T-helper 1 cell treated with Interleukin-12 subunit alpha and Interleukin-12 subunit beta and Interleukin-4 antibody, amounts not matched to agents 30 ng/mL and 1 ng/mL, for 36 hours (primary cell): ENCODE measurements around the gene SH2D2A. TPM values are rescaled to one million over a fixed set of nuclear protein-coding genes. Genes with fewer than 3 reads are reported as not detected.

Experiments
- intact Hi-C: fragments of 100-400 bp; cut with micrococcal nuclease; formaldehyde crosslinking; loops from one replicate; pipeline ENCODE4 v1.15.1; 2024
- total RNA-seq: library from RNA; stranded (reverse); gene quantifications from 2 replicates; pipeline ENCODE4 v1.2.3, GENCODE V29; 2022

Gene SH2D2A
- total RNA-seq, 1 donor from 2014 or later, result 234 TPM

DNA sequence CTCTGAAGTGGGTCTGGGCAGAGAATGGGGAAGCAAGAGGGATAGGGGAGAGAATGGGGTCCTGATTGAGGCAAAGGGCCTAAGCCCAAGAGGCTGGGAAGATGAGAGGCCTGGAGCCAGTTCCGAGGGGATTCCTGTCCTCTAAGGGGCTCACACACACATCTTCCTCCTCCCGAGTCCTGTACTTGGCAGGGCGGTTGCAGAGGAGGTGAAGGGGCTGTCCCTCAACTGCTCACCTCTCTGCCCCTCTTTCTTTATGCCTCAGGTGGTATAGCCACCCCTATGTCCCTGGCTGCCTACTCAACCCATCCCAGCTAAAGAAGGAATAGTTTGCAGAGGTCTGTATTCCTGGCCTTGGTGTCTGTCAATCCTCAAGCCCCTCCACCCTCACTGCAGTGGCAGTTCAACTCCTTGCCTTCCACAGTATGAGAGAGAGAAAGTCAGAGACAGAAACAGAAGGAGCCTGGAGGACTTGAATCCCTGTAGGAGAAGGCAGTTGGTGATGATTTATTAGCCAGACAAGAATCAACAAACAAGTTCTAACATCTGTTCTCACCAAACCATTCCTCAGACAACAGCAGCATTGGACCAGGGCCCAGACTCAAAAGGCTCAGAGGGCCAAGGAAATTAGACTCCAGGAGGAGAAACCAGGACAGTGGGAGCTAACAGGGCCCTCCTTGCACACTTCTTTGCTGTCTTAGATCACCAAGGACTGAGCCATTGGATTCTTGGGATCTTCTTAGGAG, 10.7 kb downstream of the SH2D2A start:
- intact Hi-C loops, result no loop called here

DNA sequence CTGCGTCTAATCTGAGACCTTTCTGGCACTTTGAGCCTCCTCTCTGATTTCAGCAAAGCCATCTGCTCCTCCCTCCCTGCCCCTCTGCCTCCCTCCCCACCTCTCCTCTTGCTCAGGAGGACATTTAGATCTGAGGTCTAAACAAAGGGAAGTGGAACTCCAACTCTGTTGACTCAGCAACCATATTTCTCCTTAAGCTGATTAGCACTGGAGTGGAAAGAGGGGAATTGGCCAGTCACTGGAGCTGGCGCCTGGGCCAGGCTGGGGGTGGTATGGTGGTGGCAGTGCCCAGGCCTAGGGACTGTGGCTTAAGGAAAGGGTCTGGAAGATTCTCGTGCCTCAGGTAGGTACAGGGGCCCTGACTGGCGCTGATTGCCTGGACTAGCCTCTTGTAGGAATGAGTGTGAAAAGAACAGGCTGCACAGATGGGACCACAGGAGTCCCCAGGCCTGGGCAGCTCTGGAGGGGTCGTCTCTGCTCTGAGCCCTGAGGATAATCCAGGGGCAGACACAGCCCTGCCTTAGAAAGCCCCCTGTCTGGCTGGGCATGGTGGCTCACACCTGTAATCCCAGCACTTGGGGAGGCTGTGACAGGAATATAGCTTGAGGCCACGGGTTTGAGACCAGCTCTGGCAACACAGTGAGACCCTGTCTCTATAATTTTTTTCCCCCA, 11.9 kb downstream of the SH2D2A start:
- intact Hi-C loops, result no loop called here

DNA sequence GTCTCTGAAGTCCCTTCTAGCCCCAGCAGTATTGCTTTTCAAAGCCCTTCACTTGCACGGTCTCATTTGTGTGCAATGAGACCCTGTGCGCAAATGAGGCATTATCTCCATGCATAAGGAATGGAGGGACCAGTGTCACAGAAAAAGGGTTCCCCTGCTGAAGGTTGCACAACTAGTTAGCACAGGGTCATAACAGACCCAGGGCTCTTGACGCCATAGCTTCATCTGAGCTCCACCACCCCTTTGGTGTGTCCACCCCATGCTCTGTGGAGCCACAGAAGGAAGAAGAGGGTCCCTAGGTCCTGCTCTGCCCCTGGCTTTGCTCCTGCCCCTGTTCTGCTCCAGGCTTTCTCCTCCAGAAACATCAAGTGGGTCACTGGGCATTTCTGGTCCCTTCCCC, 12.6 kb downstream of the SH2D2A start:
- intact Hi-C loops, result no loop called here

DNA sequence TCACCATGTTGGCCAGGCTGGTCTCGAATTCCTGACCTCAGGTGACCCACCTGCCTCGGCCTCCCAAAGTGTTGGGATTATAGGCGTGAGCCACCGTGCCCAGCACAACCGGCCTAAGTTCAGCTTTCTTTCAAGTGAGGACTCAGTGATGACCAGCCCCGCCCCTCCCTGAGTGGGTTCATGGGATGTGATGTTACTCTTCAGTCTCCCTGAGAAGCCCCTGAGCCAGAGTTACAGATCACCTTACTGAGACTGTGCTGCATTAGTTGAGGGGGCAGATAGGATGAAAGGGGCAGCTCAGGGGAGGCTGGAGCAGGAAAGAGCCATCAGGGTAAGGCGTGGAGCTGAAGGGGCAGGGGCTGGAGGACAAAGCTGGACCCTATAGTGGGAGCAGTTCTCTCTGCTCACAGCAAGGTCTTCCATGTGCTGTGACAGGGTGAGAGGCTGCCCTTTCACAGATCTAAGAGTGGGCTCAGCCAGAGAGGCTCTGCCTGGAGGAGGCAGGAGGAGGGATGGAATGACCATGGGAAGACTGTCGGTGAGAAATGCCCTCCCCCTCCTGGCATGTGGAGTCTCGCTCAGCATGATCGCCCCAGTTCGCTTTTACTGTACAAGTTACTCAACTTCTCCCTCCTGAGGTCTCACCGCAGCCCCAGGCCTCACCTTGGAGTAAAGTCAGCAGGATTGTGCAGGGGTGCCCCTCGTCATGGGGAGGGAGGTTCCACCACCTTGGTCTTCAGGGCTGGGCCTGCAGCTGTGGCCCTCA, 13.4 kb downstream of the SH2D2A start:
- intact Hi-C loops, result no loop called here

DNA sequence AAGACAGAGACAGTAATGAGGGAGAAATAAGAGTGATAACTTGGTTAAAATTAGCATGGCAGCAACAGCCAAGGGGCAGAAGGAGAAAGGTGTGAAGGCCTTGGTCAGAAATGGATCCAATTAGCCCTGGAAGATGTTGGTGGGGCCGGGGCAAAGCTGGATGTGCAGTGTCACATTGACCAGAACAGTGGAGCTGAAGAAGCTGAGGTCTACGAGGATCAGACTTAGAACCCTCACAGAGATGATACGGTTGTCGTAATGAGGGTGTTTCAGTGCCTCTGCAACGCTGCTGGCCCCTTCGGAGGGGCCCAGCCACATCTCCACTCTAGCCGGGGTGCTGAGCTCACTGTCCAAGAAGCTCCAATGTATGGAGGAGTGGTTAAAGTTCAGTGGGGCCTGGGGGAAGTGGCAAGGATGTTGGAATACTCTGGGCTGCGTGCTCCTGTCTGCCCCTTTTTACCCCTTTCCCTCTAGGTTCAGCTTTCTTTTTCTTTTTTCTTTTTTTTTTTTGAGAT, 14.2 kb downstream of the SH2D2A start:
- intact Hi-C loops, result no loop called here

DNA sequence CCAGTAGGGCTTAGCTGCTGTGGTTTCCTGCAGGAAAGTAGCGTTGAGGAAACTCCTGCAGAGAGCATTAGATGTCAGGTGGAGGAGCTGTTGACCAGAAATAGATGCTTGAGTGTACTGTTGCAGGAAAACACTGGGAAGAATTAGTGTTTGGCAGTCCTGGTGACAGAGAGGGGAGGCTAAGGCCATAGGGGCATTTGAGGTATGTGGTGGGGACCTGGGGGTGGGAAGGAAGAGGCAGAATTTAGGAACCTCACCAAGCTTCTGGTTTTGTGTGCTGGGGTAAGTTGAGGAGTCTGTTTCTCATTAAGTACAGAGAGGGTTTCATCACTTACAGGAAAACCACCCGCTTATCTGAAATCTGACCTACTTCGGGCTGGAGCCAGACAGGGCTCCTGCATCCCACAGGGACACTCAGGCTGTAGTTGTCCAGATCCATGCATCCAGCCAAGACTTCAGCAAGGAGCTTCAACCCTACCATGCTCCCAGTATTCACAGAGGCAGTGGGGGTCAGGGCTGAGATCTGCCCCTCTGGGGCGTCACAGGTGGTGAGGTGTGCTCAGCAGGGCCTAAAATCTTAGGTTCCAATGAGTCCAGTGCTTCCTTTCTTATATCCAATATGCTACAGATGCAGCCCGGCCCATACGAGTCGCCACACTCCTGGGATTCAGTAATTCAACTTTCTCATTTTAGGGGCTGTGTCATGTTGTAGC, 15.1 kb downstream of the SH2D2A start:
- intact Hi-C loops, result loop anchor here (1.0 kb wide), 1 partner anchor 59 kb away; the partner anchor contains the start of gene NTRK1

DNA sequence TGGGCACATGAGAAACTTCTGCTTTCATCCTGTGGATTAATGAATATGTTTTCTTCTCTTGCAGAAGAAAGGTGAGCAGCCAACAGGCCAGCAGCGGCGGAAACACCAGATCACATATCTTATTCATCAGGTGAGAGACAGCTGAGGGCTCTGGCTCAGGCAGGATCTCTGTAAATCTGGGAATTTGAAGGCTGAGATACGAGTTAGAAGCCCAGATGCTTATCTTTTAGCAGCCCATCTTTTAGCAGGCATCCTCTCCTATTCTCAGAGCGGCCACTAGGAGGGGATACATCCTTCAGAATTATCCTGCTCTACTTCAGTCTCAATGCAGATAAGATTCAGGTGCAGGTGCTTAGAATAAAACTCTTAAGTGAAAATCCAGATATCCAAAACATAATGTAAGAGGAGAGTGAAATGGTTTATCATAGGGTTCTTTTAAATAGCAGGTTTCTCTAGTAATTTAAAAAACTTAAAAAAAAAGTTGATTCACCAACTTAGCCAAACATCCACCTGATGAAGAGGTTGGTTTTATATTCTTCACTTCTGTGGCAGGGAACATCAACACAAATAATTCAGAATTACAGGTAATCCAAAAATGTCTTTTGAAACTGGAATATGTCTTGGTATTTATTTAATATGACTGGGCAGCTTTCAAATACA, 19.3 kb downstream of the SH2D2A start:
- intact Hi-C loops, result loop anchor here (1.0 to 2.0 kb wide), 9 partner anchors 10 to 130 kb away; partner anchors contain the start of genes LRRC71 and NTRK1

DNA sequence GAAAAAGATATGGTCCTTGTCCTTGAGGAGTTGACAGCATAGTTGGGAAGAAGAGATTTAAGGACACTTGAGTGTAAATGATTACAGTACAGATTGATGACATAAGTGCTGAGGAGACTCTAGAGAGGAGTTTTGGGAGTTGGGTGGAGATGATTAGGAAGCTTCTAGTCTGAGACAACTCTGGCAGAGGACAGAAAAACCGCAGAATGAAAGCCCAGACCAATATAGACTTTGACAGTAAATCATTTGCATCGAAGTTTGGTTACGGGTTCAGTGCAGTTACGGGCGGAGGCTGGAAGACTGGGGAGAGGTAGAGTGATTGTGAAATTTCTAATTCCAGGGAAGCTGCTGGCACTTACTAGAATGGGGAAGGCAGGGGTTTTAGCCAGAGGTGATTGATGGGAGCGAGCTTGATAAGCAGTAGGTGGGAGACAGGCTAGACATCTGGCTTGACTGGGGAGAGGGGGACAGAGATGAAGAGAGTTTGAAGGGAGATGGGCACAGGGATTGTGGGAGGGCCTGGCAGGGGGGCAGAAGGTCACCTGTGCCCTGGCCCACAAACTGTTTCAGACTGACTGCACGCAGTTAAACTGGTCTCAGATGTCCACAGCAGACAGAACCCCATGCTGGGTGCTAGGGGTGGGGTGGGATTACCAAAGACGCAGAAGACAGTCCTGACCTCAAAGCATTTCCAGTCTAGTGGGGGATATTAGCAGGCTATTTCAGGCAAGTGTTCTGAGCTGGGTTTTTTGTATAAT, 20.1 kb downstream of the SH2D2A start:
- intact Hi-C loops, result loop anchor here (1.0 to 2.0 kb wide), 9 partner anchors 11 to 131 kb away; partner anchors contain the start of genes LRRC71 and NTRK1

DNA sequence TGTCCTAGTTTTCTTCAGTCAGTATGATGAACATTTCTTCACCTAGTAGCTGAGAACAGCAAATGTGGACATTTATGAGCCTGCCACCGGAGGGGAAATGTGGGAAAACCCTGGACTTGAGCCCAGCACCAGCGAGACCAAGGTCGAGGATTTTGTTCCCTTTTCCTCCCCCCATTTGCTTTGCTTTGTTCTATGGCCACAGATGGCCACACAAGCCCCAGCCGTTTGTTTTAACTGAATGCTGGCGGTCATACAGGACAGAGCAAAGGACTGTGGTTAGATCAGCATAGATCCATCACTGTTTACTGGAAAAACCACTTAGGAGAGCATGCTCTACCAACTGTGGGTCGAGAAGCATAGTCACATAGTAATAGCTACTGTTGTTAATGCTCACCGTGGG, 20.9 kb downstream of the SH2D2A start:
- intact Hi-C loops, result loop anchor here (2.0 kb wide), 1 partner anchor 107 kb away; no protein-coding TSS in a partner anchor

DNA sequence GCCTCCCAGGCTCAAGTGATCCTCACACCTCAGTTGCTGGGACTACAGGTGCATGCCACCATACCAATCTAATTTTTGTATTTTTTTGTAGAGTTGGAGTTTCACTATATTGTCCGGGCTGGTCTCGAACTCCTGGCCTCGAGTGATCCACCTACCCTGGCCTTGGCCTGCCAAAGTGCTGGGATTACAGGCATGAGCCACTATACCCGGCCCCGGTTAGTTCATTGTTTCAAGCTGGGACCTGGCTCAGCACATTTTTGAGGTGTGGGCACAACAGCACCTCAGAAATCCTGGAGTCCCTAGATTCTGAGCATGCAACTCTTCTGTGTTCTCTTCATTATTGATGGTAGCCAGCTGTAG, 21.3 kb downstream of the SH2D2A start:
- intact Hi-C loops, result no loop called here

DNA sequence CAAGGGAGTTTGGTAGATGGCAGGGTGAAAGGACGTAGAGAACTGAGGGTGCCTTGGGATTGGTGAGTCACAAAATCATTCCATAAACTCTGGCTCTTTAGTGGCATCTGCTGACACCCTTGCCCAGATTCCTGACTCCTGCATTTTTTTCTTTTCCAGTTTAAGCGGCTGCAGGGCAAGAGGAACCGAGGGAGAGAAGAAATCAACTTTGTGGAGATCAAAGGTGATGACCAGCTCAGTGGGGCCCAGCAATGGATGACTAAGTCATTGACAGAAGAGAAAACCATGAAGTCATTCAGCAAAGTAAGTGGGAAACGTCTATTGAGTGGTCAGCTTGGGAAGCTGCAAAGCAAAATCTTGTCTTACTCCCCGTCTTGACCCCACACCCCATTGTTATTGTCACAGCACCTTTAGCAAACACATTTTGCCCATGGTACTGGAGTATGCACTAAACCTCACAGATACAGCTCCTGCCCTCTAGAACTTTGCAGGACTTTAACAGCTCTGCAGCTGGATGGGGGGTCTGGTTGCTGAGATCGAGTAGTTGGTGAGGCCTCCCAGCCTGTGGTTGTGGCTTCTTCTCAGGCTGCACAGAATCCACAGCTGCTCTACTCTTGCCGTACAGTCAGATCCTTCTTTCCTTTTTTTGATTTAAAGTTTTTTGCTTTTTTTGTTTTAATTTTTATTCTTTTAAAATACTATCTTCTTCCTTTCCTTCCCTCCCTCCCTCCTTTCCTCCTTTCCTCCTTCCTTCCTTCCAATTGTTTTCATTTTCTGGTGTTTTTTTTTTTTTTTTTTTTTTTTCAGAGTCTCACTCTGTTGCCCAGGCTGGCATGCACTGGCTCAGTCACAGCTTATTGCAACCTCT, 21.9 kb downstream of the SH2D2A start:
- intact Hi-C loops, result no loop called here

DNA sequence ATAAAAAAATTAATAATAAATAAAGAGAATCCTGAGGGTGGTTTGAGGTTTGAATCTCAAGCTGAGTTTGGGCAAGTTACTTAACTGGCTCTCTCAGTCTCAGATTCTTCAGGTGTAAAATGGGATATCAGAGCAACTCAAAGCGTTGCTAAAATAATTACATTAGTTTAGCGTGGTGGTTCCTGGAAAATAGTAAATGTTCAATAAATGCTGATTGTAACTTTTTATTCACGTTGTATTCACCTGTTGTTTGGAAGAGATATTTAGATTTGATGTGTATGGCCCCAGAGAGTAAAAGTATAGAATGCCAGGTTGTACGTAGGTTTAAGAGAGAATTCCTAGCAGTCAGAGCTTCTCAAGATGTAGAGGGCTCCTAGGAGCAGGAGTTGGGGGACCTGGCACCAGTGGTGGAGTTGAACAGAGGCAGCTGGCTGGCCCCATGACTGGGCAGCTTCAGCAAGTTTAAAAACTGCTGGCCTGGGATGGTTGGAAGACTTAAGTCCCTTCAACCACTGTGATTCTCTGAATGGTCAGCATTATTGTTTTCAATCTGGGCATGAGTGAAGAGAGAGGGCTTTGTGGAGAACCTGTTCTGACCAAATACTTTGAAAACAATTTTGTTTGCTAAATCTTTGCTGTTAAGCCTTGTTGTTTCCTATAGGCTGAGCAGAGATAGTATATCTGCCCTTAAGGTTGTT, 26.9 kb downstream of the SH2D2A start:
- intact Hi-C loops, result no loop called here

DNA sequence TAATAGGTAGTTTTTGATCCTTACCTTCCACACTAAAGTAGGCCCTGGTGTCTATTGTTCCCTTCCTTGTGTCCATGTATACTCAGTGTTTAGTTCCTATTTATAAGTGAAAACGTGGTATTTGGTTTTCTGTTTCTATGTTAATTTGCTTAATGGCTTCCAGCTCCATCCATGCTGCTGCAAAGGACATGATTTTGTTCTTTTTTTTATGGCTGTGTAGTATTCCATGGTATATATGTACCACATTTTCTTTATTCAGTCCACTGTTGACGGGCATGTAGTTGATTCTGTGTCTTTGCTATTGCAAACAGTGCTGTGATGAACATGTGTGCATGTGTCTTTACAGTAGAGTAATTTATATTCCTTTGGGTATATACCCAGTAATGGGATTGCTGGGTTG, 28.5 kb downstream of the SH2D2A start:
- intact Hi-C loops, result no loop called here

DNA sequence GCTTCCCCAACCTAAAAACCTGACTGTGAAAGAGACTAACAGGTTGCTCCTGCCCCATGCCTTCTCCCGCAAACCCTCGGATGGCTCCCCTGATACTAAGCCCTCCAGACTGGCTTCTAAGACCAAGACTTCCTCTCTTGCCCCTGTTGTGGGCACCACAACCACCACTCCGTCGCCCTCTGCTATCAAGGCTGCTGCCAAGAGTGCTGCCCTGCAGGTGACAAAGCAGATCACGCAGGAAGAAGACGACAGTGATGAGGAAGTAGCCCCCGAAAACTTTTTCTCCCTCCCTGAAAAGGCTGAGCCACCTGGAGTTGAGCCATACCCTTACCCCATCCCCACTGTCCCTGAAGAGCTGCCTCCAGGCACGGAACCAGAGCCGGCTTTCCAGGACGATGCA, 30.0 kb downstream of the SH2D2A start:
- intact Hi-C loops, result no loop called here

DNA sequence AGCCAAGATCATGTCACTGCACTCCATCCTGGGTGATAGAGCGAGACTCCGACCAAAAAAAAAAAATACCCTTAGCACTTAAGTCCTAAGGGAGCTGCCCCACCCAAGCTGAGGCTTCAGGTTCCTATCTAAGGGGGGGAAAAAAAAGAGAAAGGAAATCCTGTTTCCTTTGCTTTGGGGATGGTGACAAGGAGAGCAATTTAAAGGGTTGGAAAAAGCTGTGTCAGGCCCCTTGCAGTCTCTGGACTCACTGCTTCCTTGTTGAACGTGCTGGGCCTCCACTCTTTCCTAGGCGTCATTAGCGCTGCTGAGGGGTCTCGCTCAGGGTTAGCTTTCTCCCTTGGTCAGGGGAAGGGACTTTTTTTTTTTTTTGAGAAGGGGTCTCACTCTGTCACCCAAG, 31.2 kb downstream of the SH2D2A start:
- intact Hi-C loops, result no loop called here

DNA sequence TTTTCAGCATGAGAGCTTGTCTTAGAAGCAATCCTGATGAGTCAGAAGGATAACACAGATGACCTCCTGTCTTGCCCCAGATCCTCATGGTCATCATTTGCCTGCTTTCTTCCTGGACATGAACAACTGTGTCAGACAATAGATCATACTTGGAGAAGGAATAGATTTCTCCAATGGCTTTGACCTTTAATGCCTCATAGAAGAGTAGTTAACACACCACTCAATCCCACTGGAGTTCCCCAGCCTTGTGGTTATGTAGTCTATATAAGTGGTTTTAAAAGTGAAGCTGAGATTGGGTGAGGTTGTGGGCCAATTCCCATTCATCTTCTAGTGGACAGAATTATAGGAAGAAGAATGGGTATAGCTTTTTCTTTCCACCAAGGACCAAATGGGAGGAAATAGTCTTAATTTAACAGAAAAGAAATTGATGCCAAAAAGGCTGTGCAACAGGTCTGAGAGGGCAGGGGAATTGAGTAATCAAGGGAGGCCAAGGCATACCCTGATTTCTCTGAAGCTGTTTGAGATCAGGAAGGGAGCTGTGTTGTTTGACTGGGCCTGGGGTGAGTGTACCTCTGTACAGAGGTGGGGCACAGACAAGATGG, 35.0 kb downstream of the SH2D2A start:
- intact Hi-C loops, result no loop called here

DNA sequence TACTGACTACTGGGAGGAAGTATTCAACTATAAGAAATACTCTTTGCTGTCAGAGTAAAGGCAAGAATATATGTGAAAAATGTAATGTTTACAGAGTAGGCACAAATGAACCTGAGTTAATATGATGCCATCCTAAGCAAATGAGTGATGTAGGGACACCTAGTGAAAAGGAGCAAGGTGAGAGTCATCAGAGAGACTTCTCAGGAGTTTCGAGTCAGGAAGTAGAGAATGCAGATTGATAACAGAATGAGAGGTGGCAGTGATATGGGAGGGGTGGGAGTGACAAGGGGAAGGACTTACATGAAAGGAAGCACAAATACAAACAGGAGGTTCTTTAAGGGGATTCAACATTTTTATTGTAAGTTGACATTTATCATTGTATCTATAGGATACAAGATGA, 39.1 kb downstream of the SH2D2A start:
- intact Hi-C loops, result no loop called here

DNA sequence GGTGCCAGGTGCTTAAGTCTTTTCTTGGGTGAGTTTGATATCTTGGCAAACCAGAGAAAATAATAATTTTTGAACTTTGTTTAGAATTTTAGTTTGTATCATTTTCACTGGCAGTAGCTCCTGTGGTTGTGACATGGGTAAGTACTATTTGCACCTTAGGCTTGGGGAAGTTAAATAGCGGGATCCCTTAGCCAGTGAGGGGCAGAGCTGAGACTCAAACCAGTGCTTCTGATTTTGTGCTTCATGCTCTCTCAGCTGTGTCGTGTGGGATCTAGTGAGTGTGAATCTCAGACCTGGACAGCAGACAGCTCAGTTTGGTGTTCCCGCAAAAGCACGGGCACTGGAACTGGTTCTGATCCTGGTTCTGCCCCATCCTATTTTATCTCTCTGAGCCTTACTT, 39.7 kb downstream of the SH2D2A start:
- intact Hi-C loops, result no loop called here
